Gastroesophageal sphincter (tissue), 3 donors: Measurements from ENCODE around the gene INPP4B.

Experiments used
- CTCF ChIP-seq, 4 experiments: fragments of 200-600 bp in 2 of 4; fragments of 450-650 bp in 2 of 4; sonication (generic) in 1 of 4; IDR thresholded peaks; one replicate each; pipeline ENCODE4 v1.5.1; 2017 to 2019; ENCODE audit warnings: antibody characterized with exemption in 4 of 4, mild to moderate bottlenecking in 2 of 4, moderate library complexity in 2 of 4
- POLR2A ChIP-seq, 2 donors: fragments of 450-650 bp; IDR thresholded peaks; one replicate each; pipeline ENCODE4 v1.6.1; 2017; ENCODE audit warnings: antibody characterized with exemption in 2 of 2, mild to moderate bottlenecking in 2 of 2, moderate library complexity in 1 of 2
- POLR2AphosphoS5 ChIP-seq: sonication (generic); formaldehyde crosslinking; IDR thresholded peaks from one replicate; pipeline ENCODE4 v1.6.1; 2017; ENCODE audit warnings: antibody characterized with exemption

DNA sequence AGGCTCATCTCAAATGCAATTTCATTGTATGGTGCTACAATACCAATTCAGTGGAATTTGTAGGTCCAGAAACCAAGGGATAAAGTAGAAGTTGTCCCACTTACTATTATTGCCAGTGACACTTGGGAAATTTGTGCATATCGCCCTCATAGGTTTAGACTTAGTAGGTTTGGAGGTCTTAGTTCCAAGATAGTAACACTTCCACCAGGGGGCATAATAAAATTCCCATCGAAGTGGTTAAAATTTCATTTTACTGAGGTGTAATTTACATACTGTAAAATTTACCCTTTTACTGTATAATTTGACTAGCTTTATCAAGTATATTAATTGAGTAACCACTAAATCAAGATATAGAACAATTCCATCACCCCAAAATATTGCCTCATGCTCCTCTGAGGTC, 174.6 kb downstream of the INPP4B start:
- TF ChIP-seq CTCF (IDR thresholded peaks at IDR 0.05) (no peak), POLR2AphosphoS5 (no peak), POLR2A (IDR thresholded peaks at IDR 0.05) (no peak)
